ENCODE data around the gene SLC38A4.

SLC38A4 gene

DNA sequence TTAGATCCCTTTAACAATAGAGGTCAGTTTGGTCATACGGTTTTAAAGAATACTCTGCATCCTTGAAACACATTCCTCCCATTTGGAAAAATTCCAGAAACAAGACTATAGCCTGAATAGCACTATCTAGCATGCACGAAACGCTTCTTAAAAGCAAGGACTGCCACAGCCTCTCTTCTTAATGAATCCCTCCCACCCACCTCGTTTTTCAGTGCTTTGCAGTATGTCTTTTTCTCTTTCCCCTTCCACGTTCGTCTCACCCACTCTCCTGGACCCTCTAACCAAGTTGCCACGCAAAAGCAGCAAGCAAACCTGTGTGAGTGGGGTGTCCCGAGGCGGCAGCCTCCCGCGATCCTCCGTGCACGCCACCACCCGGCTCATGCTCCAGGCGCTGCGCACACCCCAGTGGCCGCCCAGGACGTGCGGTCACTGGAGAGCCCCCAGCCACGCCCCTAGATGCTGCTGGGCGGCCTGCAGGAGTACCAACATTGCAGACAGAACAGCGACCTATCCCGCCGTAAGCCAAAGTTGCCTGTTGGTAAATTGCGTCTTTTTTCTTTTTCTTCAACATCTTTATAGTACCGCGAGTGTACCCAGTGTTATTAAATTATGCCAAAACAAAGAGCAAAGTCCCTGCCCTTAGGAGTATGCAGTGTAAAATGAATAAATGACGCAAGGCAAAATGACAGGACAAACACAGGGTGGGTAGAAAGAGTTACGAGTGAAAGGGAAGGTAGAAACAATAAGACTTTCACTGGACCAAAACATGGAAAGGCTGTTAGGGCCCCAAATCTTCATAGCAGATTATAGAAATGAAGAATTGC is at the start of gene SLC38A4:
SLC38A4 (minus strand) TSS at position 407 of the 824 bp plus-strand sequence. CDS start 32,926 bp downstream, outside the sequence.
- no peak within 1 kb of the TSS for H3K4me2 ChIP-seq (ENCODE audit: low read length)
- no peak within 1 kb of the TSS for H3K4me3 ChIP-seq (ENCODE audit: low read length)

DNA sequence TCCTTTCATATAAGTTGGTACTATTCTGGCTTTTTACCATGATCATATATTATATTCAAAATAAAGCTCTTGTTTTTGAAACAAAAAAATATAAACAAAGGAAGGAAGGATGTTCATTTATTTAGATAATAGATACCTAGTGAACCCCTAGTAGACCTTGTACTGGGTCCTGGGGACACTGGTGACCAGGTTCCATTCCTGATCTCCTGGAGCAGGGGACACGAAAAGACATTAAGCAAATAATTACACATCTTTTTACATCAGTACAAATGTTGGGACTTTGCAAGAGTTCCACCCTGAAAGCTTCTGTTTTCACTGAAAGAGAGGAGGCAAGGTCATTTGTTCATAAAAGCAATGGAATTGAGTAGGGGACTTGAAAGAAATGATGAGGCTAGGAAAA is 49.3 kb upstream of the SLC38A4 start:
- no peaks in the 10 kb centered on the region for H3K36me3 ChIP-seq (replicated peaks; ENCODE audit: low read depth, low read length)
- no peak overlapping the region for H3K4me3 ChIP-seq (ENCODE audit: low read length)
- no peaks in the 10 kb centered on the region for H4K20me1 ChIP-seq (ENCODE audit: insufficient read depth, low read length)
- H3K4me1 ChIP-seq (ENCODE audit: low read length) = no peaks in the 10 kb centered on the region
- TF ChIP-seq EZH2phosphoT487 (IDR thresholded peaks at IDR 0.05; ENCODE audit: low read depth) (no peak), CTCF (IDR thresholded peaks at IDR 0.05; ENCODE audit: low read depth, low read length) (no peak)
- H3K9me3 ChIP-seq (ENCODE audit: insufficient read depth, low read length) = peaks cover 4% of the 10 kb centered on the region; the same call in 1 of the 2 replicates
- no peak overlapping the region for H3K27ac ChIP-seq (ENCODE audit: low read length)
- H3K27me3 ChIP-seq (ENCODE audit: low read depth, low read length) = no peaks in the 10 kb centered on the region
- H3K4me2 ChIP-seq (ENCODE audit: low read length) = no peak overlapping the region
- no peak overlapping the region for H2AFZ ChIP-seq (ENCODE audit: low read depth, low read length)
- no peaks in the 10 kb centered on the region for H3K79me2 ChIP-seq (ENCODE audit: low read length)
- no peak overlapping the region for H3K9ac ChIP-seq (ENCODE audit: low read length)

More for the DNA sequence above, at the start of gene SLC38A4:
- Histone ChIP-seq H3K36me3 (replicated peaks; ENCODE audit: low read depth, low read length) (no peaks in the 10 kb centered on the region), H2AFZ (ENCODE audit: low read depth, low read length) (no peak within 1 kb of the TSS), H3K27ac (ENCODE audit: low read length) (no peak within 1 kb of the TSS), H3K9ac (ENCODE audit: low read length) (no peak within 1 kb of the TSS), H3K9me3 (ENCODE audit: insufficient read depth, low read length) (no peaks in the 10 kb centered on the region), H4K20me1 (ENCODE audit: insufficient read depth, low read length) (no peaks in the 10 kb centered on the region), H3K4me1 (ENCODE audit: low read length) (no peaks in the 10 kb centered on the region), H3K79me2 (ENCODE audit: low read length) (no peaks in the 10 kb centered on the region), H3K27me3 (ENCODE audit: low read depth, low read length) (no peaks in the 10 kb centered on the region)
- TF ChIP-seq EZH2phosphoT487 (IDR thresholded peaks at IDR 0.05; ENCODE audit: low read depth) = no peak
- TF ChIP-seq CTCF (IDR thresholded peaks at IDR 0.05; ENCODE audit: low read depth, low read length) = no peak

GRCh38 chr12:46874642-46875041 is 48.8 kb upstream of the SLC38A4 start:
- Histone ChIP-seq H3K27me3 (ENCODE audit: low read depth, low read length) (no peaks in the 10 kb centered on the region), H3K36me3 (replicated peaks; ENCODE audit: low read depth, low read length) (no peaks in the 10 kb centered on the region), H2AFZ (ENCODE audit: low read depth, low read length) (no peak overlapping the region), H3K4me3 (ENCODE audit: low read length) (no peak overlapping the region), H3K4me2 (ENCODE audit: low read length) (no peak overlapping the region), H3K79me2 (ENCODE audit: low read length) (no peaks in the 10 kb centered on the region), H3K9ac (ENCODE audit: low read length) (no peak overlapping the region), H3K9me3 (ENCODE audit: insufficient read depth, low read length) (peaks cover 4% of the 10 kb centered on the region; the same call in 1 of the 2 replicates), H4K20me1 (ENCODE audit: insufficient read depth, low read length) (no peaks in the 10 kb centered on the region), H3K4me1 (ENCODE audit: low read length) (no peaks in the 10 kb centered on the region), H3K27ac (ENCODE audit: low read length) (no peak overlapping the region)
- TF ChIP-seq EZH2phosphoT487 (IDR thresholded peaks at IDR 0.05; ENCODE audit: low read depth) = no peak
- TF ChIP-seq CTCF (IDR thresholded peaks at IDR 0.05; ENCODE audit: low read depth, low read length) = no peak

GRCh38 chr12:46872135-46872534 is 46.3 kb upstream of the SLC38A4 start:
- no peaks in the 10 kb centered on the region for H4K20me1 ChIP-seq (ENCODE audit: insufficient read depth, low read length)
- no peak for TF ChIP-seq EZH2phosphoT487 (IDR thresholded peaks at IDR 0.05; ENCODE audit: low read depth)
- no peak for TF ChIP-seq CTCF (IDR thresholded peaks at IDR 0.05; ENCODE audit: low read depth, low read length)
- peaks cover 4% of the 10 kb centered on the region; the same call in 1 of the 2 replicates for H3K9me3 ChIP-seq (ENCODE audit: insufficient read depth, low read length)

More at GRCh38 chr12:46872135-46872534, 46.3 kb upstream of the SLC38A4 start:
- H2AFZ ChIP-seq (ENCODE audit: low read depth, low read length) = no peak overlapping the region
- H3K4me3 ChIP-seq (ENCODE audit: low read length) = no peak overlapping the region
- no peaks in the 10 kb centered on the region for H3K79me2 ChIP-seq (ENCODE audit: low read length)
- H3K36me3 ChIP-seq (replicated peaks; ENCODE audit: low read depth, low read length) = no peaks in the 10 kb centered on the region
- no peaks in the 10 kb centered on the region for H3K27me3 ChIP-seq (ENCODE audit: low read depth, low read length)
- no peaks in the 10 kb centered on the region for H3K4me1 ChIP-seq (ENCODE audit: low read length)
- no peak overlapping the region for H3K27ac ChIP-seq (ENCODE audit: low read length)
- H3K9ac ChIP-seq (ENCODE audit: low read length) = no peak overlapping the region
- H3K4me2 ChIP-seq (ENCODE audit: low read length) = no peak overlapping the region
